Measurements from ENCODE around the gene STX10. TPM values are rescaled to one million over a fixed set of nuclear protein-coding genes. Genes with fewer than 3 reads are reported as not detected.

Gene STX10
- polyA plus RNA-seq, 1 of the 3 experiments (the other 2 are of a cell fraction) = 163 TPM

DNA sequence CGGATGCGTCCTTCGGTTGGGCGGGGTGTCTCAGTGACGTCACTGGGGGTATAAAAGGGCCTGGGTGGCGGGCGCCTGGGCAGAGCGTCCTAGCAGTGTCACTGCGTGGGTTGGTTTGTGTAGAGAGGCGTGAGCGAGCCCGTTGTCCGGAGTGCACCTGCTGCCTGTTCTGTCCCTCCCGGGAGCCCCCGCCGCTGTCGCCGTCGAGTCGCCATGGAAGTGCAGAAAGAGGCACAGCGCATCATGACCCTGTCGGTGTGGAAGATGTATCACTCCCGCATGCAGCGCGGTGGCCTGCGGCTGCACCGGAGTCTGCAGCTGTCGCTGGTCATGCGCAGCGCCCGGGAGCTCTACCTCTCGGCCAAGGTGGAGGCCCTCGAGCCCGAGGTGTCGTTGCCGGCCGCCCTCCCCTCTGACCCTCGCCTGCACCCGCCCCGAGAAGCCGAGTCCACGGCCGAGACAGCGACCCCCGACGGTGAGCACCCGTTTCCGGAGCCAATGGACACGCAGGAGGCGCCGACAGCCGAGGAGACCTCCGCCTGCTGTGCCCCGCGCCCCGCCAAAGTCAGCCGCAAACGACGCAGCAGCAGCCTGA, 2.9 kb upstream of the STX10 start (continued):
- TF ChIP-seq, protein P1, sequence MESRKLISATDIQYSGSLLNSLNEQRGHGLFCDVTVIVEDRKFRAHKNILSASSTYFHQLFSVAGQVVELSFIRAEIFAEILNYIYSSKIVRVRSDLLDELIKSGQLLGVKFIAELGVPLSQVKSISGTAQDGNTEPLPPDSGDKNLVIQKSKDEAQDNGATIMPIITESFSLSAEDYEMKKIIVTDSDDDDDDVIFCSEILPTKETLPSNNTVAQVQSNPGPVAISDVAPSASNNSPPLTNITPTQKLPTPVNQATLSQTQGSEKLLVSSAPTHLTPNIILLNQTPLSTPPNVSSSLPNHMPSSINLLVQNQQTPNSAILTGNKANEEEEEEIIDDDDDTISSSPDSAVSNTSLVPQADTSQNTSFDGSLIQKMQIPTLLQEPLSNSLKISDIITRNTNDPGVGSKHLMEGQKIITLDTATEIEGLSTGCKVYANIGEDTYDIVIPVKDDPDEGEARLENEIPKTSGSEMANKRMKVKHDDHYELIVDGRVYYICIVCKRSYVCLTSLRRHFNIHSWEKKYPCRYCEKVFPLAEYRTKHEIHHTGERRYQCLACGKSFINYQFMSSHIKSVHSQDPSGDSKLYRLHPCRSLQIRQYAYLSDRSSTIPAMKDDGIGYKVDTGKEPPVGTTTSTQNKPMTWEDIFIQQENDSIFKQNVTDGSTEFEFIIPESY (IDR thresholded peaks at IDR 0.05; ENCODE audit: borderline replicate concordance, low read depth) = no peak
- TF ChIP-seq SIN3A (IDR thresholded peaks at IDR 0.05; ENCODE audit: borderline replicate concordance, low read depth, low read length) (peak; percentile 96), FOSL2 (IDR thresholded peaks at IDR 0.05; ENCODE audit: borderline replicate concordance, low read depth) (no peak), FOXM1 (IDR thresholded peaks at IDR 0.05; ENCODE audit: low read depth) (no peak), MEF2A (IDR thresholded peaks at IDR 0.05; ENCODE audit: borderline replicate concordance, low read depth) (no peak), GABPA (IDR thresholded peaks at IDR 0.05; ENCODE audit: low read depth) (0 out of 2 replicates have a peak, but pooled peaks have one; percentile 7)
- TF ChIP-seq, protein P2, sequence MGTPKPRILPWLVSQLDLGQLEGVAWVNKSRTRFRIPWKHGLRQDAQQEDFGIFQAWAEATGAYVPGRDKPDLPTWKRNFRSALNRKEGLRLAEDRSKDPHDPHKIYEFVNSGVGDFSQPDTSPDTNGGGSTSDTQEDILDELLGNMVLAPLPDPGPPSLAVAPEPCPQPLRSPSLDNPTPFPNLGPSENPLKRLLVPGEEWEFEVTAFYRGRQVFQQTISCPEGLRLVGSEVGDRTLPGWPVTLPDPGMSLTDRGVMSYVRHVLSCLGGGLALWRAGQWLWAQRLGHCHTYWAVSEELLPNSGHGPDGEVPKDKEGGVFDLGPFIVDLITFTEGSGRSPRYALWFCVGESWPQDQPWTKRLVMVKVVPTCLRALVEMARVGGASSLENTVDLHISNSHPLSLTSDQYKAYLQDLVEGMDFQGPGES (IDR thresholded peaks at IDR 0.05; ENCODE audit: low read depth, low read length) = no peak
- TF ChIP-seq, protein P3, sequence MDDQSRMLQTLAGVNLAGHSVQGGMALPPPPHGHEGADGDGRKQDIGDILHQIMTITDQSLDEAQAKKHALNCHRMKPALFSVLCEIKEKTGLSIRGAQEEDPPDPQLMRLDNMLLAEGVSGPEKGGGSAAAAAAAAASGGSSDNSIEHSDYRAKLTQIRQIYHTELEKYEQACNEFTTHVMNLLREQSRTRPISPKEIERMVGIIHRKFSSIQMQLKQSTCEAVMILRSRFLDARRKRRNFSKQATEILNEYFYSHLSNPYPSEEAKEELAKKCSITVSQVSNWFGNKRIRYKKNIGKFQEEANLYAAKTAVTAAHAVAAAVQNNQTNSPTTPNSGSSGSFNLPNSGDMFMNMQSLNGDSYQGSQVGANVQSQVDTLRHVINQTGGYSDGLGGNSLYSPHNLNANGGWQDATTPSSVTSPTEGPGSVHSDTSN (IDR thresholded peaks at IDR 0.05) = peak; percentile 21; the same call in 1 of the 2 replicates

DNA sequence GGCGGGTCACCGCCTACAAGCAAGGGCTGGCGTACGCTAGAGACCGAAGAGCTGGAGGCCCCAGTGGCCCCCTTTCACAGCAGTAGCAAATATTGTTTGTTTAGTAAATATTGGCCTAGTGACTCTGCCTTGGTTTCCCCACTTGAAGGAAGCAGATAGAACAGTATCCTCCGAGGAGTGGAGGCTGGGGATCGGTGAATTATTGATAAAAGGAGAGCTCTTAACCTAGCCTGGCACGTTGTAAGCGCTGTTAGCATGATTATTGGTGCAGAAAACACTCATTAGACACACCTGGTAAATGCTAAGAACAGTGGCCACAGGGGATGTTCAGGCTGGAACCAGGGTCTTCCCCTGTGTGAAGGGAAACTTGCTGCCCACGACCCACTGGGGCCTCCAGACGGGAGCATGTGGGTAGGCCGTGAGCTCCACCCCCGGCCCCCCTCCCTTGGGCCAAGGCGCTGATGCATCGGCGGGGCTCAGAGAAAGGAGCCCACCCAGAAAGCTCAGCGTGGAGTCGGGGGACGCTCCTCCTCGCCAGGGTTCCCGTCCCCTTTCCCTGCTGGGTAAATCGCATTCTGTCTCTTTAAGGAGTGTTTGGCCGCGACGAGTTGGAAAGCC, 2.3 kb upstream of the STX10 start:
- H3K79me2 ChIP-seq (ENCODE audit: insufficient read depth) = peaks cover 62% of the 10 kb centered on the region
- TF ChIP-seq, protein P4, sequence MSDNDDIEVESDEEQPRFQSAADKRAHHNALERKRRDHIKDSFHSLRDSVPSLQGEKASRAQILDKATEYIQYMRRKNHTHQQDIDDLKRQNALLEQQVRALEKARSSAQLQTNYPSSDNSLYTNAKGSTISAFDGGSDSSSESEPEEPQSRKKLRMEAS (IDR thresholded peaks at IDR 0.05; ENCODE audit: low read depth) = peak; percentile 75; the same call in 1 of the 2 replicates
- no peak for TF ChIP-seq POLR2AphosphoS5 (IDR thresholded peaks at IDR 0.05; ENCODE audit: low read depth, low read length)
- CTCF ChIA-PET = interaction anchor here (0.6 to 1.8 kb wide), 16 partner anchors 11 to 187 kb away, joined by 3 to 11 read pairs (median 4); partner anchors contain the start of genes DAND5 and NACC1
- POLR2A ChIA-PET = interaction anchor here (0.7 to 2.2 kb wide), 17 partner anchors 9 to 1973 kb away, joined by 3 to 73 read pairs (median 4); partner anchors contain the start of genes DAND5, GCDH and NACC1
- peak overlapping the region; percentile 98 to 99 for H3K27ac ChIP-seq (ENCODE audit: low read depth in 2 of 2, low read length in 1 of 2)
- 3% methylated on average over 15 of the region's 25 CpGs for WGBS (ENCODE audit: low lambda C conversion rate)
- H3F3A ChIP-seq (replicated peaks; ENCODE audit: insufficient read depth) = peaks cover 36% of the 10 kb centered on the region
- peaks cover 0 to 19% of the 10 kb centered on the region in 2 experiments for H3K36me3 ChIP-seq (replicated peaks in 1 of 2; ENCODE audit: control insufficient read depth in 1 of 2, insufficient read depth in 2 of 2, low read length in 1 of 2)
- H4K20me1 ChIP-seq (ENCODE audit: insufficient read depth) = peaks cover 25% of the 10 kb centered on the region
- no peaks in the 10 kb centered on the region for H3K9me2 ChIP-seq
- DNase-seq = no peak
- peak overlapping the region; percentile 76 to 90 for H3K4me3 ChIP-seq (ENCODE audit: low read depth in 2 of 2, low read length in 1 of 2)
- no peaks in the 10 kb centered on the region for H3K9me3 ChIP-seq
- H3K9ac ChIP-seq = peak overlapping the region; percentile 93
- no peaks in the 10 kb centered on the region for H3K27me3 ChIP-seq (ENCODE audit: insufficient read depth)
- peak overlapping the region; percentile 98 for H3K4me2 ChIP-seq
- H3K4me1 ChIP-seq (ENCODE audit: control insufficient read depth in 1 of 2, insufficient read depth in 2 of 2, low read depth in 1 of 2, low read length in 1 of 2) = peaks cover 4 to 23% of the 10 kb centered on the region in 2 experiments; a peak in 1 of 4 replicates
- H2AFZ ChIP-seq (ENCODE audit: low read depth) = peak overlapping the region; percentile 39; the same call in 1 of the 2 replicates
